Measurements from ENCODE around the gene SHROOM4. TPM values are rescaled to one million over a fixed set of nuclear protein-coding genes. Genes with fewer than 3 reads are reported as not detected.

SHROOM4 gene
- total and polyA plus RNA-seq, 2 experiments from 2014 or later = 1.9 to 8.5 TPM

DNA sequence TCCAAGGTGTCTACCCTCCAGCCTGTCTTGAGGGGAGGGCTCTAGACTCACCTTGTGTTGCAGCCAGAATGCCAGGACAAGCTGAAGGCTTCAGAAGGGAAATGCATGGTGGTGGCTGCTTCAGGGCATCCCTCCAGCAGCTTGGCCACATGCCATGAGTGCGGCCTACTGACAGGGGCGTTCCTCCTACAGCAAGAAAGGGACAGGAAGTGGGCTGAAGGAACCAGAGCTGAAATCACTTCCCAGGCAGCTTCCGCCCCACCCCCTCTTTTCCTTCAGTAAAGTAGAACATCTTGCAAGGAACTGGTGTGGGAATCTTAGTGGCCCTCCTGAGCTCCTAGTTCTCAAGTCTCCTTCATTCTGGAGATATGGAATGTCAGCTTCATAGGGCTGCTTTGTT lies 175.9 kb downstream of the SHROOM4 start:
- Histone ChIP-seq H3K27ac (ENCODE audit: low read depth) (no peak overlapping the region), H3K27me3 (ENCODE audit: insufficient read depth) (no peaks in the 10 kb centered on the region), H3K4me3 (no peak overlapping the region), H3F3A (replicated peaks; ENCODE audit: low read depth) (no peaks in the 10 kb centered on the region), H2AFZ (no peak overlapping the region), H3K79me2 (replicated peaks; ENCODE audit: insufficient read depth) (no peaks in the 10 kb centered on the region), H3K4me2 (no peak overlapping the region), H3K4me1 (ENCODE audit: insufficient read depth) (no peaks in the 10 kb centered on the region), H3K36me3 (ENCODE audit: insufficient read depth) (no peaks in the 10 kb centered on the region), H4K20me1 (replicated peaks; ENCODE audit: insufficient read depth) (no peaks in the 10 kb centered on the region), H3K9me2 (ENCODE audit: insufficient read depth) (no peaks in the 10 kb centered on the region)
- Mint-ChIP-seq H3K27ac (no peak overlapping the region), H3K9me3 (no peaks in the 10 kb centered on the region), H3K27me3 (ENCODE audit: insufficient read depth, low read depth, poor library complexity) (peaks cover 5% of the 10 kb centered on the region), H3K4me3 (no peak overlapping the region), H3K36me3 (ENCODE audit: low read depth) (peaks cover 5% of the 10 kb centered on the region; the same call in 2 of the 3 replicates), H3K4me1 (peaks cover 3% of the 10 kb centered on the region; the same call in 1 of the 3 replicates)
- no peak for TF ChIP-seq POLR2AphosphoS5 (IDR thresholded peaks at IDR 0.05; ENCODE audit: low read depth)
- no peak for TF ChIP-seq EZH2phosphoT487 (IDR thresholded peaks at IDR 0.05; ENCODE audit: unreplicated experiment)
- no peak for TF ChIP-seq JUNB (IDR thresholded peaks at IDR 0.05; ENCODE audit: unreplicated experiment)
- TF ChIP-seq ZNF331 (CRISPR knock-in tag; IDR thresholded peaks at IDR 0.05; ENCODE audit: low read depth) = no peak
- TF ChIP-seq, protein P1, sequence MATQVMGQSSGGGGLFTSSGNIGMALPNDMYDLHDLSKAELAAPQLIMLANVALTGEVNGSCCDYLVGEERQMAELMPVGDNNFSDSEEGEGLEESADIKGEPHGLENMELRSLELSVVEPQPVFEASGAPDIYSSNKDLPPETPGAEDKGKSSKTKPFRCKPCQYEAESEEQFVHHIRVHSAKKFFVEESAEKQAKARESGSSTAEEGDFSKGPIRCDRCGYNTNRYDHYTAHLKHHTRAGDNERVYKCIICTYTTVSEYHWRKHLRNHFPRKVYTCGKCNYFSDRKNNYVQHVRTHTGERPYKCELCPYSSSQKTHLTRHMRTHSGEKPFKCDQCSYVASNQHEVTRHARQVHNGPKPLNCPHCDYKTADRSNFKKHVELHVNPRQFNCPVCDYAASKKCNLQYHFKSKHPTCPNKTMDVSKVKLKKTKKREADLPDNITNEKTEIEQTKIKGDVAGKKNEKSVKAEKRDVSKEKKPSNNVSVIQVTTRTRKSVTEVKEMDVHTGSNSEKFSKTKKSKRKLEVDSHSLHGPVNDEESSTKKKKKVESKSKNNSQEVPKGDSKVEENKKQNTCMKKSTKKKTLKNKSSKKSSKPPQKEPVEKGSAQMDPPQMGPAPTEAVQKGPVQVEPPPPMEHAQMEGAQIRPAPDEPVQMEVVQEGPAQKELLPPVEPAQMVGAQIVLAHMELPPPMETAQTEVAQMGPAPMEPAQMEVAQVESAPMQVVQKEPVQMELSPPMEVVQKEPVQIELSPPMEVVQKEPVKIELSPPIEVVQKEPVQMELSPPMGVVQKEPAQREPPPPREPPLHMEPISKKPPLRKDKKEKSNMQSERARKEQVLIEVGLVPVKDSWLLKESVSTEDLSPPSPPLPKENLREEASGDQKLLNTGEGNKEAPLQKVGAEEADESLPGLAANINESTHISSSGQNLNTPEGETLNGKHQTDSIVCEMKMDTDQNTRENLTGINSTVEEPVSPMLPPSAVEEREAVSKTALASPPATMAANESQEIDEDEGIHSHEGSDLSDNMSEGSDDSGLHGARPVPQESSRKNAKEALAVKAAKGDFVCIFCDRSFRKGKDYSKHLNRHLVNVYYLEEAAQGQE (IDR thresholded peaks at IDR 0.05; ENCODE audit: unreplicated experiment) = no peak
- TF ChIP-seq CREB1 (CRISPR knock-in tag; IDR thresholded peaks at IDR 0.05; ENCODE audit: low read depth) = no peak
- TF ChIP-seq, protein P2, sequence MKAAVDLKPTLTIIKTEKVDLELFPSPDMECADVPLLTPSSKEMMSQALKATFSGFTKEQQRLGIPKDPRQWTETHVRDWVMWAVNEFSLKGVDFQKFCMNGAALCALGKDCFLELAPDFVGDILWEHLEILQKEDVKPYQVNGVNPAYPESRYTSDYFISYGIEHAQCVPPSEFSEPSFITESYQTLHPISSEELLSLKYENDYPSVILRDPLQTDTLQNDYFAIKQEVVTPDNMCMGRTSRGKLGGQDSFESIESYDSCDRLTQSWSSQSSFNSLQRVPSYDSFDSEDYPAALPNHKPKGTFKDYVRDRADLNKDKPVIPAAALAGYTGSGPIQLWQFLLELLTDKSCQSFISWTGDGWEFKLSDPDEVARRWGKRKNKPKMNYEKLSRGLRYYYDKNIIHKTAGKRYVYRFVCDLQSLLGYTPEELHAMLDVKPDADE (IDR thresholded peaks at IDR 0.05) = no peak
- TF ChIP-seq, protein P3, sequence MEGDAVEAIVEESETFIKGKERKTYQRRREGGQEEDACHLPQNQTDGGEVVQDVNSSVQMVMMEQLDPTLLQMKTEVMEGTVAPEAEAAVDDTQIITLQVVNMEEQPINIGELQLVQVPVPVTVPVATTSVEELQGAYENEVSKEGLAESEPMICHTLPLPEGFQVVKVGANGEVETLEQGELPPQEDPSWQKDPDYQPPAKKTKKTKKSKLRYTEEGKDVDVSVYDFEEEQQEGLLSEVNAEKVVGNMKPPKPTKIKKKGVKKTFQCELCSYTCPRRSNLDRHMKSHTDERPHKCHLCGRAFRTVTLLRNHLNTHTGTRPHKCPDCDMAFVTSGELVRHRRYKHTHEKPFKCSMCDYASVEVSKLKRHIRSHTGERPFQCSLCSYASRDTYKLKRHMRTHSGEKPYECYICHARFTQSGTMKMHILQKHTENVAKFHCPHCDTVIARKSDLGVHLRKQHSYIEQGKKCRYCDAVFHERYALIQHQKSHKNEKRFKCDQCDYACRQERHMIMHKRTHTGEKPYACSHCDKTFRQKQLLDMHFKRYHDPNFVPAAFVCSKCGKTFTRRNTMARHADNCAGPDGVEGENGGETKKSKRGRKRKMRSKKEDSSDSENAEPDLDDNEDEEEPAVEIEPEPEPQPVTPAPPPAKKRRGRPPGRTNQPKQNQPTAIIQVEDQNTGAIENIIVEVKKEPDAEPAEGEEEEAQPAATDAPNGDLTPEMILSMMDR (conservative IDR thresholded peaks at IDR 0.05; ENCODE audit: low read depth in 2 of 2) = no peak
- no peak for TF ChIP-seq ZNF114 (CRISPR knock-in tag; IDR thresholded peaks at IDR 0.05)
- ATAC-seq (no peak), DNase-seq (ENCODE audit: low spot score) (no peak)
